GM21423 (cell line): Measurements from ENCODE around the gene ZNF423.

Source experiments
- ATAC-seq: cut with Tn5 transposase; IDR thresholded peaks from one replicate; pipeline ENCODE4 v1.9.1; 2021; ENCODE audit warnings: mild to moderate bottlenecking, moderate library complexity; ENCODE audit not compliant: unreplicated experiment

ZNF423 gene

DNA sequence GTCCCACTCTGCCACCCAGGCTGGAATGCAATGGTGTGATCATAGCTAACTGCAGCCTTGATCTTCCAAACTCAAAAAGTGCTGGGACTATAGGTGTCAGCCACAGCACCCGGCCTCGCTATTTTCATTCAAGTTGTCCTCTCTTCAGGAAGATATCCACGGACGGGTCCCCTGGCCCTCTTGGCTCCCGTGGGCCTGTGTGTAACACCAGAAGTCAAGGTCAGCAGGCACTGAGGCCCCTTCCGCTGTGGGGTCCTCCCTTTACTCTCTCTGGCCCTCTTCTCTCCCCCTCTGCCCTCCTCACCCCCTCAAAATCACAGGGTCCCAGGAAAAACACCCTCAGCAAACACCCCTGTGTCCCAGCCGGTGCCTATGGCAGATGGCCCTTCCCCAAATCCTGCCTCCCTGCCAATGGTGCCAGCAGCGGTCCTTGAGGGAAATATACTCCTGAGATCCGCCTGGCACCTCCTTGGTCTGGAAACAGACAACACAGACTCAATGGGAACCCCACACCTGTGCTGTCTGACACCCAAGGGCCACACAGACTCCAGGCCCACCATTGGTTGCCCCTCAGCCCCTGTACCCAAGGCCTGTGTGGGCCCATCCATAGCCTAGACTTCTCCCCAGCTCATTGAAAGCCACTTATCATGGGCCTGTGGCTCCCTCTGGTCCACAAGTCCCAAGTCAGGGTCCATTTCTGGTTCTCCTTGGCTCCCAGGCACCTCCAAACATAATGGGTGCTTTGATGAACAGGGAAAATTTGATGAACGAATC lies 221.5 kb downstream of the ZNF423 start:
- ATAC-seq: no peak

DNA sequence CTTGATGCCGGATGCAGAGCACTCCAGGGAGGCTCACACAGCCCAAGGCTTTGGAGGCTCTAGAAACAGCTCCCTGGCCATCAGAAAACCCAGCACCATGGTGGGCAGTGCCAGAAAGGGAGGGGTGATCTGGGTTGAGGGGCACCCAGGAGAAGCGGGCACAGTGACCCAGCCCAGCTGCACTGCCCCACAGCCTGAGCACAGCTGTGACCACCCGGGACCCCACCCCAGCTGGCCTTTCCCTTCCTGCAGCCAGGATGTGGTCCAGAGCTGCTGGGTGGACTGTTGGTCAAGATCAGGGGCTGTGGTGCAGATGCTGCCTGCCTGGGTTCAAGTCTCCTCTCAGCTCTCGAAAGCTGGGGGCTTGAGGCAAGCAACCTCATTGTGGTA lies 223.1 kb downstream of the ZNF423 start:
- ATAC-seq: no peak

DNA sequence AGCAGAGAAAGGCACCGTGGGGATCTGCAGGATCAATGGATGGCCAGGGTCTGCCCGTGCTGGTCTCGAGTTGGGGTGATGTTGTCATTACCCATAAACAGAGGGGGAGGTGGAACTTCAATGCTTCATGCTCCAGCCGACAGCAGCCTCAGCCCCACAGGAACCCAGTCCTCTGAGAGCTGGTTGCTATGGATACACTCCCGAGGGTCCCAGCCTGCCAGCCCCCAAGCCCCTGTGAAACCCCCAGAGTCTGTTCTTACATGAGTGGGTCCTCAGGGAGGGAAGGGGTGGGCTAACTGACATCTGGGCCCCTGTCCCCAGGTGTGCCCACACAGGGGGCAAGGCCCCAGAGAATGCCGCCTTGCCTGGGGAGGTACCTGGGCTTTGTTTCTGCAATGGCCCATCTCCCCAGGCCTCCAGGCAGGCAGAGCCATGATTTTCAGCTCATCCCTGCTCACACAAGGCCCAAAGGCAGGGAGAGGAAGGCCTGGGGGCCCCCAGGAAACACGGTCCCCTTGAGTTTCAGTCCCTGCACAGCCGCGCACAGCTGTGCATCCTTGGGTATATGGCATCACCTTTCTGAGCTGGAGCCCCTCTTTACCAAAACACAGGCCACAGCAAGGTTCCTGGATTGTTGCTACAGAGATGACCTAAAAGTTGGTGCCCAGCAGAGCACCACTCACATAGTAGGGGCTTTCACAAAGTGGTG lies 223.7 kb downstream of the ZNF423 start:
- no peak for ATAC-seq

DNA sequence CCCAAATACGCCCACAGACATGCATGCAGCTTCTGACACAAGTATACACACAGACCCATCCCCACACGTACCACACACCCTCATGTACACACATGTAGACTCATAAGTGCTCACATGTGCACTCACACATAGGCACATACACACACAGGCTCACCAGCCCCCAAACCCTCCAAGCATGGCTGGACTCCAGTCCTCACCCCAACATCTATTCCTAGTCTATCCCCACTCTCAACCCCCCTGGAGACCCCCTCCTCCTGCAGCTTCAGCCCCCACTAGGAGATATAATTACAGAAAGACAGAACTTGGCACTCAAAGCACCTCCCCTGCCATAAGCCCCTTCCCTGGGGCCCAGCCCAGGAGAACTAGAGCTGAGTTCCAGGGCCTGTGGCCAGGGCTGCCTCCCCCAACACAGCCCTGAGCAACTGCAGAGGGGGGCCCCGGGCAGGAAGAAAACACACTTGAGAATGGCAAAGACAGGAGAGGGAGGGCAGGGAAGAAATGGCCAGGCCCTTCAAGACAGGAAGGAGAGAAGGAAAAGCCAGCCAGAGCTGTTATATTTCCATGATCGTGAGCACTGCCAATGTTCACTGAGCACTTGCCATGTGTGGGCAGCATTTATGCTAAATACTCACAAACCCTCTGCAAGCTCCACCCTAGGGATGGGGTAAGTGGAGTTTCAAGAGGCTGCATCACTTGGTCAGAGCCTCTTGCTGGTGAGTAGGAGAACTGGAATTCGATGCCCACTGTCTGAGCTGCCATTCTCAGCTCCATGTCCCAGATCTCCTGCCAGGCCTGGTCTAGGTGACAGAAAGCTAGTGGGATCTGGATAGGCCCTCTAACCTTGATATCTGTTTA lies 224.5 kb downstream of the ZNF423 start:
- no peak for ATAC-seq

DNA sequence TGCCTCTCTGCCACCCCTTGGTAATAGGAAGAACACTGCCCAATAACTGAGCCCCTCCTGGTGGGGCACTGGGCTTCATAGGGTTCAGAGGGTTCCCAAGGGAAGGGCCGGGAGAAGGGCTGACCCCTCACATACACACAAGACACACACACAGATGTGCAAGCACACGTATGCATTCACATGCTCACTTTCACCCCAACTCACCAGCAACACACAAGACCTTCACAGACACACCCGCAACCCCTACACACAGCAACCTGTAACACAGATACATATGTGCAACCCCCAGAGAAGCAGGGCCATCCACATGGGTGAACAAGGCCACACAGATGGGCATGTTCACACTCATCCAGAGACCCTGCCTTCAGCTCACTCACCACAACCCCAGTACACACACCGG lies 225.1 kb downstream of the ZNF423 start:
- no peak for ATAC-seq

DNA sequence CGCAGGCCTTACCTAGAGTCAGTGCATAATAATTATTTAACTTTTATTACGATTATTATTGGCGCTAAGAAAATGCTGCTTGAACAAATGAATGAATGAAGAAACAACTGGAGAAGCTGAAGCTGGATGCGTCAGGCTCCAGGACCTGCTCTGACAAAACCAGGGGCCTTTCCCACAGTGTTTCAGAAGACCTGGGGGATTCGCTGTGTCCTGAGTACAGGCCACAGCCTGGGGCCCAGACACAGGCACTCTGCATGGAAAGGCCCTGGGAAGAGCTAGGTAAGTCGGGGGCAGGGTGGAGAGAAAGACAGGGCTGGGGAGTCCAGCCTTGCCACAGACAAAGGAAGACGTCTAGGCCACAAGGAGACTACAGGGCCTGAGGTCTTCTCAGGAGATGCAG lies 226.1 kb downstream of the ZNF423 start:
- no peak for ATAC-seq

DNA sequence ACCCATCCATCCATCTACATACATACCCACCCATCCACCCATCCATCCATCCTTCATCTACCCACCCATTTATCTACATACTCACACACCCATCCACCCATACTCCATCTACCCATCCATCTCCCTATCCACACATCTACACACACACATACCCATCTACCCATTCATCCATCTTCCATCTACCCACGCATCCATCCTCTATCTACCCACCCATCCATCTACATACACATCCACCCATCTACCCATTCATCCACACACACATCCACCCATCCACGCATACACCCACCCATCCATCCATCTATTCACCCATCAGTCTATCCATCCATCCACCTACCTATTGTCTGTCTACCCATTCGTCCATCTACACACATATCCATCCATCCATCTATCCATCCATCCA lies 227.8 kb downstream of the ZNF423 start:
- no peak for ATAC-seq

DNA sequence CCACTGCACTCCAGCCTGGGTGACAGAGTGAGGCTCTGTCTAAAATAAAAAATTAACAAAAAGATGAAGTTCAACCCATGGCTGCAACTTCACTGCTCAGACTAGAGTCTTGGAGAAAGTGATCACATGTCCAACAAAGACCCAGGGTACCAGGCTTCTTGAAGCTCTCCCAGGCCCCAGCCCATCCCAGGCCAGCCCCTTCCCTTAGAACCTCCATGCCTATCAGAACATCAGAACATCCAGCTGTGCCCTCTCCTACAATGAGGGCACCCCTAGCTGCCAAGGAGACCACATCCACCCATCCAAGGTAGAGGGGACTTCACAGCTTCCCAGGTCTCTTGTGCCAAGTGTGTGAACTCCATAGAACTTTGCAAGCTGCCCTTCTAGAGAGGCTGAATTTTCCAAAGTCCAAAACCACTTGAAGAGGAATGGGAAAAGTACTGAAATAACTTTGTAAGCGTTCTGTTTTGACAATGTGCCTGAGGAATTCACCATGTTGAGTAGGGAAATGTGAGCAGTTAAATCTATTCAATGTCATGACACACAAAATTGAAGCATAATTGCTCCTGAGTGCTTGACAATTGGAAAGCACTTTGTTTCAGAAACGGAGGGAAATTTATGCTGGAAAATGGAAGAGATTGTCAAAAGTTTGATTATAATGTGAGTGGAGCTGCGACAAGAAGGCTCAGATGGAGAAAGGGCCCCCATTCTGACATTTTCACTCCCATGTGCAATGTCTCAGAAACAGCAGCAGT lies 230.4 kb downstream of the ZNF423 start:
- ATAC-seq: no peak

DNA sequence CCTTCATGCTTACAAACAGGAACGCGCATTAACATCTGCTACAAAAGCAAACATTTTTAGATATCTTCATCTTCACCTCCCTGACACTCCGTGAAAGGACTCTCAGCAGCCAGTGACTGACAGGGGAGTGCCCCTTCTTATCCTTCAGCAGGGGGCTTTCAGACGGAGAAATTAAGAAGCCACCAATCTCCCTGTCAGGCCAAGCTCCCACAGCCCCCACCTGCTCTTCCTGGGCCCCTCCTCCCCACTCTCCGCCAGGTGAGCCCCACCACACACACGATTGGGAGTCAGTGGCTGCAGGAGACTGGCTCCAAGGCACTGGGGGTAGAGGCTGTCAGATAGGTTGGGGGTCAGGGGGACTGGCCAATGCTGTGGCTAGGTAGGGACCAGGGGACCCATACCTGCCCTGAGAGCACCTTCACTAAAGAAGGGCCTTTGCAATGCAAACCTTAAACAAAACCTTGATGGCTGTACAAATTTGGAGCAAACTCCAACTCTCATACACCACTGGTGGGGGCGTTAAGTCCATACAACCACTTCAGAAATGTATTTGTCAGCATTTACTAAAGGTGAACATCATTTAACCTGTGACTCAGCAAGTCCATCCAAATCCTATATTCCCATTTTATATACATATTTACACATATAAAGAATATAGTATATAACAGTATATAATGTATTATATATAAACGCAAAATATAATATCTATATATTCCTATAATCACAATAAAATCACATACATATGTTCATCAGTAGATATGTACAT lies 232.2 kb downstream of the ZNF423 start:
- ATAC-seq: no peak

DNA sequence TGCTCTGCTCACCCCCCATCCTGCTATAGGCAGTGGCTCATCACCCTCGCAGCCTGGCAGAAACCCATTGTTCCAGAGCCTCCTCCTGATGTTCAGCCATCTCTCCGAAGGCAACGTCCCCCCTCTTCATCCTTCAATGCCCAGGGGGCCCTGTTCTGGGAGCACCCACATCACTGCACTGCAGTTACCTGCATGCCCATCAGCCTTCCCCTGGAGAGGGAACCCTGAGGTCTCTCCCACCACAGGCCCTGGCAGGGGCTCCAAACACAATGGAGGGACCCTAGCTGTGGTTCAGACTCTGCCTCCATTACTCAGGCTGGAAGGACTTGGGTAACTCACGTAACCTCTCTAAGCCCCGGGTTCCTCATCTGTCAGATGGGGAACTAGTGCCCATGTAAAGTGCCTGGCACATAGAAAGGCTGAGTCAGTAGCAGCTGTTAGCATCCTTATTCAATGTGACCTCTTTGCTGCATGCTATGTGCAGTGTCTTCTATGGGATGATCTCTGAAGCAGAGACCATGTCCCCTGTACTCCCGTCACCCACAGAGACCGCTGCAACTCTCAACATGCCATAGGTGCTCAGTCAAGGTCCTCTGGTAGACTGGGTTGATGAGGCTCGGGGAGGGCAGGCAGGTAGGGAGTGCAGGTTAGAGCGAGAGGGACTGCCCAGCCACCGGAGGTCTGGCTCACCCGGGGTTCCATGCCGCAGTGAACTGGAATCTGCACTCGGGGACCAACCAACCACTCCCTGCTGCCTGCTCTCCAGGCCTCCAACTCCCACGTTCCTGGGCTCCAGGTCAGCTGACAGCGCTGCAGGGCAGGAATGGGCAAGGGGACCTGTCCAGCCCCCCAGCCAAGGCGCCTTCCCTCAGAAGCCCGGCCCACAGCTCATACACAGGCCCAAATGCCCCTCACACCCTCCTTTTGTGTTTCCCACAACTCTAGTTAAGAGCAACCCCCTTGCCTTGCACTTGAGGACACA lies 233.2 kb downstream of the ZNF423 start:
- no peak for ATAC-seq

DNA sequence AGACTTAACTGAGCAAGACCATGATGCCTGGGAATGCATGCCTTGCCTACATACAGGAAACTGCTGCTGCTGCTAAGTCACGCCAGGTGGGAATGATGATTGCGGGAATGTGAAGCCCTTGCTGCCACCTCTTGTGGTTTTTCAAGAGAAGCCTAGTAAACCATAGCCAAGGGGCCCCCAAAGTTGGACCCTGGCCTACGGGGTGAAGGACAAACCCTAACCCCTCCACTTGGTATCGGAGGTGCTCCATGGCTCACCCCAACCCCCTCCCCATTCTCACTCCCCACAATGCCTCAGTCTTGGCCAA lies 233.9 kb downstream of the ZNF423 start:
- no peak for ATAC-seq

DNA sequence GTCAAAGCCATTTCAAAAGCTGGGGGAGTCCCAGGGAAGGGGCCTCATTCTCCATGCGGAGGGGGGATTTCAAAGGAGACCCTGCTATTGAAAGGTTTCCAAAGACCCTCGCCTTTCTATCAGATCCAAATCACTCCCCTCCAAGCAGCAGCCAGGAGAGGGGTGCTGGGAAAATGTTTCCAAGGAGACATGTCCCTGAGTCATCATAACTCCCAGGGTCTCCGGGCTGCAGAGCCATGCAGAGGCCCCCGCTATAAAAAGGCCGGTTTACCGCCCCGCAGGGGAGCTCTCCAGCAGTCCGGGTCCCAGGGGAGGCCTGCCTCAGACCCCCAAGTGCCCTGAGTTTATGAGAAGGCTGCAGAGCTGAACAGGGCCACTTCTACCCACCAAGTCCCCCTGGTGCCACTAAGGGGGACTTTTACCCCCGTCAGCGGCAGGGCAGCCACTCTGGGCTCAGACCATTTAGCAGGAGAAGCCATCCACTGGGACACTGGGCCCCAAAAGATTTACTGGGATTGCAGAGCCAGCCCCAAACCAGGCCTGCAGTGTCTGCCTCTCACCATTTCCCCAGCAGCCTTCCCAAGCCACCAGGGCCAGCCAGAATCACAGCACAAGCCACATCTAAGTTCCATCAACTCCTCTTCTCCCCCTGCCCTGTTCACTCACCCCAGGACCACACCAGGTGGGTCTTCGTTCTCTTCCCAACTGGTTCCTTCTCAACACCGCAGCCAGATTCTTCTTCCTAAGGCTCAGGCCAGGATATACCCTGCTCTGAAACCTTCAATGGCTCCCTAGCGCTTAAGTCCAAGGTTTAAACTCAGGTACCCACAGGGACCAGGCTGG lies 234.4 kb downstream of the ZNF423 start:
- no peak for ATAC-seq

DNA sequence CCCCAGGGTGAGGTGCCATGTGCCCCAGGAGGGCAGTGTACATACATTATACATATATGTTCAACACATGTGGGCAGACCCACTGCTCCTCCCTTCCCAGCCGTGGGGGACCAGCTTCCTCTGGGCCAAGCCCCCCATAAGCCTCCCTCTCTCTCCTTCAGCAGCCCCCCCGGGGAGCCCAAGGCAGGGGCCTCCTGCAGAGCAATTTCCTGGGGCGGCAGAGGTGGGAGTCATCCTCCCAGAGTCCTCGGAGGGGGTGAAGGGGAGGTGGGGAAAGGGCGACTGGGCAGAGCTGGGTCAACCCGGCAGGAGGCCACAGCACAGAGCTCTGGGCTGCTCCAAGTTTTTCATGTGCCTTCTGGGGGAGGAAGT lies 235.1 kb downstream of the ZNF423 start:
- no peak for ATAC-seq

DNA sequence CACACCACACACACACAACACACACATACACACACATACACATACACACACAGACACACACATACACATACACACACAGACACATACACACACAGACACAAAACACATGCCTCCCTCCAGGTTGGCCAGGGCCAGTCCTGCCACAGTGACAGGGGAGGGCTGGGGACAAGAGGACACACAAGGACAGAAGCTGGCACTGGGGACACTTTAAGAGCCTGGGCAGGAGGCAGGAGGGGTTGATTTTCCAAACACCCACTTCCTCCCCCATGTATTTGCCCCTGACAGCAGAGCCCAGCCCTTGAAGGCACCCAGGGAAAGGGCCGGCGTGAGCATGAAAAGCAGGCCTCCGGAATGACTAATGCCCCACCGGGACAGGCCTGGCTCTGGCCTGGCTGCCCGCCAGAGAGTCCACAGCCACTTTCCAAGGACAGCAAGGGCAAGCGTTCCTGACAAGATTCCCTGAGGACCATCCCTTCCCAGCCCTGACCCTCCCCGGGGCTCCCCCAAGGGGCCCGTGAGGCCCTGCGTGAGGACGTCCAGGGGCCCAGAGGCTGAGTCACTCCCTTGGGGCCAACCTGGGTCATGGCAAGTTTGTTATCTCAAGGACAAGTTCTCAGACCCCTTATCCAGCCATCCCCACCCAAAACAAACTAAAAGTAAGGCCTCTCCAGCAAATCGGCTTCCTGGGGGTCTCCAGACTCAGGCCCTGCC lies 235.6 kb downstream of the ZNF423 start:
- ATAC-seq: no peak

DNA sequence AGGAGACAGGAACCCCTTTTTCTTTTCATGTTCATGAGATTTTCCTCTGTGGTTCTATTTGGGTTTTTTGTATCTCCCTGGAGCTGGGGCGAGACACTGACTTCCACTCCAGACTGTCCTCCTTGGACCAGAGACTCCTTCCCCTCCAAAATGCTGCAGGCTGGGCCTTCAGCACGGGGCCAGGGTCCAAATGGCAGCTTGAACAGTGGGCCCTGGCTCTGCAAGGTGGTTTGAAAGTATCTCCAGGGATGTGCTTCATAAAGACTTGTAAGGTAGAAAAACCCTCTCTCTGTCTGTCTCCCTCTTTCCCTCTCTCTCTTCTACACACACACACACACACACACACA lies 236.1 kb downstream of the ZNF423 start:
- ATAC-seq: no peak

DNA sequence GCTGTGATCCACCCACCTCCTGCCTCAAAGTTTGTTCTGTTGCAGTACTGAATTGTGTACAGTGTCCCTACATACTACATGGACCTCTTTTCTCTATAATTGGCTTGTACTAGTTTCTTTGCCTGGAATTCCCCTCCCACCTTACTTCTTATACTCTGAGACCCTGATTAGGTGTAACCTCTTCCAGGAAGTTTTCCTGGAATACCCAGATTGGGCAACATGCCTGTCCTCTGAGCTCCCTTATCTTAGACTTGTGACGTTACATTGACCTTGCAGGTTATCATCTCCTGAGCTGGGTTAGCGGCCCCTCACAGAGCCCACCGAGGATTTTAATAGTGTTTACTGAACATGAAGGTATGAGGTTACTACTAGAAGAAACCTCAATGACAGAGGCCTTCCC lies 237.0 kb downstream of the ZNF423 start:
- ATAC-seq: no peak

DNA sequence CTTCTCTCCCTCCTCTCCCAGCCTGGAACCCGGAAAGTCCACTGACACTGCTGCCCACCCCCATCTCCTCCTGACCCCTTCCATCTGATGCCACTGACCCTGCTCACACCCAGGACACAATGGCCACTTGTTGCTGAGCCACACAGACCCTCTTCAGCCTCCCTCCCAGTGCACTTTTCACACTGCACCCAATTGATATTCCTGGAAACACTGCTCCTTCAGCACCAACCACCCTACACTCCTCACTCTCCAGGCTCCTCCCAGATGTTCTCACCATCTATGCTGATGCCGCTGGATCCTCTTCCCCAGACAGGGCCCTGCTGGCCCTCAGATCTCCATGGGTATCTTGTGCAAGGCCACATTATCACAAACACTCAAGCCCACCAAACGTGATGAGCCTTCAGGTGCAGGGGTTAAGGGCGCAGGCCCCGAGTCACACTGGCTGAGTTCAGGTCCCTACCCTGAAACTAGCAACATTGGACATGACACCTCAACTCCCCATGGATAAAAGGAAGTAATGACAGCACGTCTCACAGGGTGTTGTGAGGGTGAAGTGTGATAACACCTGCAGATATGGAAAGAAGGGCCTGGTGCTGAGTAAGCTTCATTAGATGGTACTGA lies 238.1 kb downstream of the ZNF423 start:
- no peak for ATAC-seq
